DOHH2 (cell line): ENCODE measurements around the gene CDK5R1.

Source experiments
- H3F3A ChIP-seq: fragments of 200-600 bp; sonication (generic), shearing (Covaris generic); 2 replicates; pipeline ENCODE4 v1.6.0; 2016; ENCODE audit warnings: antibody characterized with exemption, mild to moderate bottlenecking; ENCODE audit not compliant: control insufficient read depth, insufficient read depth
- H3K27ac ChIP-seq: fragments of 200-600 bp; sonication (generic); 2 replicates; pipeline ENCODE4 v1.5.1; 2014; ENCODE audit warnings: low read depth, mild to moderate bottlenecking, low read length, moderate library complexity
- H3K27me3 ChIP-seq: fragments of 200-600 bp; sonication (generic); 2 replicates; pipeline ENCODE4 v1.6.1; 2014; ENCODE audit warnings: mild to moderate bottlenecking, low read length, mixed read lengths; ENCODE audit not compliant: control insufficient read depth
- H3K36me3 ChIP-seq: fragments of 200-600 bp; sonication (generic); 2 replicates; pipeline ENCODE4 v1.6.1; 2014; ENCODE audit warnings: mild to moderate bottlenecking, low read length, moderate library complexity, mixed read lengths; ENCODE audit not compliant: control insufficient read depth
- H3K4me1 ChIP-seq: fragments of 200-600 bp; sonication (generic); 2 replicates; pipeline ENCODE4 v1.6.1; 2014; ENCODE audit warnings: mild to moderate bottlenecking, low read length, mixed read lengths; ENCODE audit not compliant: control insufficient read depth
- H3K4me2 ChIP-seq: fragments of 200-600 bp; sonication (generic); 2 replicates; pipeline ENCODE4 v1.6.0; 2014; ENCODE audit warnings: mild to moderate bottlenecking, low read length, moderate library complexity
- H3K4me3 ChIP-seq: fragments of 200-600 bp; sonication (generic); 2 replicates; pipeline ENCODE4 v1.5.1; 2014; ENCODE audit warnings: mild to moderate bottlenecking, low read length, mixed read lengths
- H3K79me2 ChIP-seq: fragments of 200-600 bp; sonication (generic); 2 replicates; pipeline ENCODE4 v1.6.1; 2014; ENCODE audit warnings: mild to moderate bottlenecking, low read length, mixed read lengths; ENCODE audit not compliant: control insufficient read depth
- H3K9me2 ChIP-seq: fragments of 200-600 bp; sonication (generic); replicated peaks from 2 replicates; pipeline ENCODE4 v1.6.1; 2014; ENCODE audit warnings: mild to moderate bottlenecking, low read length, mixed read lengths; ENCODE audit not compliant: control insufficient read depth
- H3K9me3 ChIP-seq: fragments of 200-600 bp; sonication (generic); 2 replicates; pipeline ENCODE4 v1.6.1; 2014; ENCODE audit warnings: antibody characterized with exemption, low read length, mixed read lengths; ENCODE audit not compliant: control insufficient read depth, insufficient read depth
- H4K20me1 ChIP-seq: fragments of 200-600 bp; sonication (generic); 2 replicates; pipeline ENCODE4 v1.6.0; 2014; ENCODE audit warnings: low read depth, mild to moderate bottlenecking, antibody characterized with exemption, low read length, moderate library complexity; ENCODE audit not compliant: control insufficient read depth, insufficient read depth
- CTCF ChIP-seq: fragments of 200-600 bp; sonication (generic); IDR thresholded peaks from one replicate; pipeline ENCODE4 v1.5.1; 2014; ENCODE audit warnings: antibody characterized with exemption, mild to moderate bottlenecking, low read depth, low read length; ENCODE audit not compliant: poor library complexity, severe bottlenecking
- EZH2phosphoT487 ChIP-seq: fragments of 200-600 bp; sonication (generic); IDR thresholded peaks from 2 replicates; pipeline ENCODE4 v1.6.1; 2017; ENCODE audit warnings: borderline replicate concordance, mild to moderate bottlenecking, antibody characterized with exemption, low read length, moderate library complexity, mixed read lengths

Gene CDK5R1

GRCh38 chr17:32484628-32485027 lies 2.2 kb upstream of the CDK5R1 start:
- Histone ChIP-seq H3F3A (peaks cover 23% of the 10 kb centered on the region), H3K9me3 (no peaks in the 10 kb centered on the region), H3K27ac (no peak overlapping the region), H4K20me1 (no peaks in the 10 kb centered on the region), H3K9me2 (no peaks in the 10 kb centered on the region), H3K4me1 (peaks cover 25% of the 10 kb centered on the region), H3K79me2 (no peaks in the 10 kb centered on the region), H3K27me3 (no peaks in the 10 kb centered on the region), H3K4me2 (no peak overlapping the region), H3K4me3 (no peak overlapping the region), H3K36me3 (peaks cover 30% of the 10 kb centered on the region)
- no peak for TF ChIP-seq EZH2phosphoT487
- TF ChIP-seq CTCF = no peak

GRCh38 chr17:32485261-32486110 lies 1.3 kb upstream of the CDK5R1 start:
- no peak for TF ChIP-seq EZH2phosphoT487
- TF ChIP-seq CTCF = no peak
- H3K4me2 ChIP-seq = peak overlapping the region; percentile 56; the same call in 1 of the 2 replicates
- peak overlapping the region; percentile 43; the same call in 1 of the 2 replicates for H3K4me3 ChIP-seq

GRCh38 chr17:32486111-32486700 lies 587 bp upstream of the CDK5R1 start:
- Histone ChIP-seq H3K27ac (no peak overlapping the region), H4K20me1 (no peaks in the 10 kb centered on the region), H3K4me1 (peaks cover 25% of the 10 kb centered on the region), H3K4me3 (peak overlapping the region; percentile 43), H3K36me3 (peaks cover 16% of the 10 kb centered on the region), H3K27me3 (no peaks in the 10 kb centered on the region), H3F3A (peaks cover 28% of the 10 kb centered on the region), H3K9me3 (no peaks in the 10 kb centered on the region), H3K79me2 (no peaks in the 10 kb centered on the region), H3K9me2 (no peaks in the 10 kb centered on the region), H3K4me2 (peak overlapping the region; percentile 56)
- TF ChIP-seq EZH2phosphoT487 (no peak), CTCF (no peak)

More at GRCh38 chr17:32485261-32486110, 1.3 kb upstream of the CDK5R1 start:
- Histone ChIP-seq H3K27ac (no peak overlapping the region), H3K9me2 (no peaks in the 10 kb centered on the region), H3K4me1 (peaks cover 25% of the 10 kb centered on the region), H3K27me3 (no peaks in the 10 kb centered on the region), H3F3A (peaks cover 23% of the 10 kb centered on the region), H3K36me3 (peaks cover 22% of the 10 kb centered on the region), H3K79me2 (no peaks in the 10 kb centered on the region), H4K20me1 (no peaks in the 10 kb centered on the region), H3K9me3 (no peaks in the 10 kb centered on the region)
